Smooth muscle cell (in vitro differentiated cells): ENCODE results near the gene LTBR. TPM values are rescaled to one million over a fixed set of nuclear protein-coding genes. Genes with fewer than 3 reads are reported as not detected.

ENCODE experiments used
- DNase-seq: peaks from one replicate; lab custom pipeline; 2025; ENCODE audit not compliant: unreplicated experiment; lab: John Stamatoyannopoulos, UW
- H2AFZ ChIP-seq: fragments of 200-600 bp; sonication (generic); 2 replicates; pipeline ENCODE4 v1.6.0; 2016; ENCODE audit warnings: antibody characterized with exemption, low read depth, mild to moderate bottlenecking
- H3F3A ChIP-seq: fragments of 200-600 bp; sonication (generic); 2 replicates; pipeline ENCODE4 v1.6.0; 2017; ENCODE audit warnings: antibody characterized with exemption, low read depth
- H3K27ac ChIP-seq: fragments of 200-600 bp; sonication (generic); 2 replicates; pipeline ENCODE4 v1.5.1; 2016; ENCODE audit warnings: low read depth, mild to moderate bottlenecking
- H3K27me3 ChIP-seq: fragments of 200-600 bp; sonication (generic); 2 replicates; pipeline ENCODE4 v1.6.1; 2016; ENCODE audit warnings: low read depth, mild to moderate bottlenecking
- H3K36me3 ChIP-seq: fragments of 200-600 bp; sonication (generic); 2 replicates; pipeline ENCODE4 v1.5.1; 2016; ENCODE audit warnings: low read depth
- H3K4me1 ChIP-seq: fragments of 200-600 bp; sonication (generic); 2 replicates; pipeline ENCODE4 v1.5.1; 2016; ENCODE audit warnings: low read depth
- H3K4me2 ChIP-seq: fragments of 200-600 bp; sonication (generic); 2 replicates; pipeline ENCODE4 v1.6.0; 2016; ENCODE audit warnings: mild to moderate bottlenecking
- H3K4me3 ChIP-seq: fragments of 200-600 bp; sonication (generic); 2 replicates; pipeline ENCODE4 v1.5.1; 2016; ENCODE audit warnings: mild to moderate bottlenecking
- H3K79me2 ChIP-seq: fragments of 200-600 bp; sonication (generic); 2 replicates; pipeline ENCODE4 v1.6.0; 2016; ENCODE audit warnings: low read depth, mild to moderate bottlenecking
- H3K9ac ChIP-seq: fragments of 200-600 bp; sonication (generic); 2 replicates; pipeline ENCODE4 v1.6.0; 2016; ENCODE audit warnings: low read depth
- H3K9me3 ChIP-seq: fragments of 200-600 bp; sonication (generic); replicated peaks from 2 replicates; pipeline ENCODE4 v1.5.1; 2016; ENCODE audit warnings: low read depth
- H4K20me1 ChIP-seq: fragments of 200-600 bp; sonication (generic); 2 replicates; pipeline ENCODE4 v1.6.0; 2016; ENCODE audit warnings: low read depth
- WGBS: methylation state at CpG from one replicate; pipeline ENCODE4 v1.1.7; 2016; ENCODE audit warnings: low lambda C conversion rate; 5-methylcytosine and 5-hydroxymethylcytosine counted together
- polyA plus RNA-seq: library from polyadenylated mRNA; unstranded; fragments of >200 nt; fragmentation: Nextera tagmentation; extraction: Ambion mirVana; gene quantifications from 2 replicates; pipeline ENCODE4 v1.2.1, GENCODE V29; 2016
- small RNA-seq: library from RNA; depleted of rRNA; stranded (forward); fragments of <200 nt; gene quantifications from one replicate; pipeline ENCODE3, GENCODE V24; 2014
- total RNA-seq: library from RNA; depleted of rRNA; stranded (reverse); fragments of >200 nt; gene quantifications from 2 replicates; pipeline ENCODE4 v1.2.3, GENCODE V29; 2014
- TF ChIP-seq, protein P1 (sequence below): fragments of 200-600 bp; sonication (generic); IDR thresholded peaks from 2 replicates; pipeline ENCODE4 v1.5.1; 2017; ENCODE audit warnings: borderline replicate concordance, mild to moderate bottlenecking, antibody characterized with exemption; ENCODE audit not compliant: insufficient read depth, poor library complexity, severe bottlenecking

LTBR gene
- total and polyA plus RNA-seq, 2 experiments from 2014 or later = 35.1 to 72.9 TPM

DNA sequence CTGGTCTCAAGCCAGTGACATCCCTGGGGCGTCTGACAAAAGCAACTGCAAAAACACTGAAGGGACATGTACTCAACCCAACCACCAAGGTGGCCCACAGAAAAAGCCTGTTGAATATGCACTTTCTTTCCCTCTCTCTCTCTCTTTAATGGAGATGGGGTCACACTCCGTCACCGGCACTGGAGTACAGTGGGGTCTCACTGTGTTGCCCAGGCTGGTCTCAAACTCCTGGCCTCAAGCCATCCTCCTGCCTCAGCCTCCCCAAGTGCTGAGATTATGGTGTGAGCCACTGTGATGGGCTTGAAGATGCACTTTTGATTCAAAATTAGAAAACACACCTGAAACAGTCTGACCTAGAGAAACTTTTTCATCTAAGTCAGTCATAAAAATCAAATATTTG, 53.6 kb downstream of the LTBR start:
- Histone ChIP-seq H3K27me3 (no peaks in the 10 kb centered on the region), H3K9ac (no peak overlapping the region), H3K27ac (no peak overlapping the region), H3K79me2 (no peaks in the 10 kb centered on the region), H2AFZ (no peak overlapping the region), H3K36me3 (no peaks in the 10 kb centered on the region), H3F3A (no peaks in the 10 kb centered on the region), H3K4me1 (no peaks in the 10 kb centered on the region), H4K20me1 (no peaks in the 10 kb centered on the region), H3K4me3 (no peak overlapping the region), H3K9me3 (no peaks in the 10 kb centered on the region), H3K4me2 (no peak overlapping the region)
- DNase-seq = no peak
- TF ChIP-seq, protein P1, sequence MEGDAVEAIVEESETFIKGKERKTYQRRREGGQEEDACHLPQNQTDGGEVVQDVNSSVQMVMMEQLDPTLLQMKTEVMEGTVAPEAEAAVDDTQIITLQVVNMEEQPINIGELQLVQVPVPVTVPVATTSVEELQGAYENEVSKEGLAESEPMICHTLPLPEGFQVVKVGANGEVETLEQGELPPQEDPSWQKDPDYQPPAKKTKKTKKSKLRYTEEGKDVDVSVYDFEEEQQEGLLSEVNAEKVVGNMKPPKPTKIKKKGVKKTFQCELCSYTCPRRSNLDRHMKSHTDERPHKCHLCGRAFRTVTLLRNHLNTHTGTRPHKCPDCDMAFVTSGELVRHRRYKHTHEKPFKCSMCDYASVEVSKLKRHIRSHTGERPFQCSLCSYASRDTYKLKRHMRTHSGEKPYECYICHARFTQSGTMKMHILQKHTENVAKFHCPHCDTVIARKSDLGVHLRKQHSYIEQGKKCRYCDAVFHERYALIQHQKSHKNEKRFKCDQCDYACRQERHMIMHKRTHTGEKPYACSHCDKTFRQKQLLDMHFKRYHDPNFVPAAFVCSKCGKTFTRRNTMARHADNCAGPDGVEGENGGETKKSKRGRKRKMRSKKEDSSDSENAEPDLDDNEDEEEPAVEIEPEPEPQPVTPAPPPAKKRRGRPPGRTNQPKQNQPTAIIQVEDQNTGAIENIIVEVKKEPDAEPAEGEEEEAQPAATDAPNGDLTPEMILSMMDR = no peak
- WGBS = 89% methylated on average over 3 of the region's 3 CpGs

DNA sequence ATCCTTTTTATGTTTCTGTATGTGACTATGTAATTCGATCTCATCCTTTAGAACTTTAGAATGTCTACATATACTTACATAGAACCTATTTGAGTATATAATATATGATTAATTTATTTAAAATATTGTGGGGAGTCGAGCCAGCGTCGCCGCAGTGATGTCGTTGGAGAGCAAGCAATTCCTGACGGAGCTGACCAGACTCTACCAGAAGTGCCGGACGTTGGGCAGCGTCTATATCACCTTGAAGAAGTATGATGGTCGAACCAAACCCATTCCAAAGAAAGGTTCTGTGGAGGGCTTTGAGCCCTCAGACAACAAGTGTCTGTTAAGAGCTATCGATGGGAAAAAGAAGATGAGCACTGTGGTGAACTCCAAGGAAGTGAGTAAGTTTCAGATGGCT, 54.4 kb downstream of the LTBR start:
- Histone ChIP-seq H3K9ac (no peak overlapping the region), H3K9me3 (no peaks in the 10 kb centered on the region), H3K79me2 (no peaks in the 10 kb centered on the region), H3K4me3 (no peak overlapping the region), H3K27ac (no peak overlapping the region), H3K4me1 (no peaks in the 10 kb centered on the region), H2AFZ (no peak overlapping the region), H3K36me3 (no peaks in the 10 kb centered on the region), H4K20me1 (no peaks in the 10 kb centered on the region), H3F3A (no peaks in the 10 kb centered on the region), H3K27me3 (no peaks in the 10 kb centered on the region), H3K4me2 (no peak overlapping the region)
- 93% methylated on average over 12 of the region's 12 CpGs for WGBS
- TF ChIP-seq, protein P1 = no peak
- no peak for DNase-seq

- Histone ChIP-seq H3K36me3 (no peaks in the 10 kb centered on the region), H3K9ac (no peak overlapping the region), H2AFZ (no peak overlapping the region), H3K4me1 (no peaks in the 10 kb centered on the region), H3F3A (no peaks in the 10 kb centered on the region), H3K79me2 (no peaks in the 10 kb centered on the region), H3K4me2 (no peak overlapping the region), H3K9me3 (no peaks in the 10 kb centered on the region), H3K27ac (no peak overlapping the region), H3K4me3 (no peak overlapping the region), H4K20me1 (no peaks in the 10 kb centered on the region), H3K27me3 (no peaks in the 10 kb centered on the region)
- TF ChIP-seq, protein P1 = no peak
- no peak for DNase-seq
- 94% methylated on average over 1 of the region's 1 CpG for WGBS
Observed at GRCh38 chr12:6440391-6440790, 56.4 kb downstream of the LTBR start.

Small RNA genes within 50 kb of the gene (small RNA-seq; reads per million reads assigned to genes)
- not detected for gene RN7SL391P

Other genes with a start within 250 kb of the LTBR start
- 153 and 207 TPM in 2 replicates for gene CD9, start 183.8 kb upstream of the LTBR start, total RNA-seq
- 144 and 236 TPM in 2 replicates for gene CD9, start 183.8 kb upstream of the LTBR start, polyA plus RNA-seq
- gene PLEKHG6, start 73.5 kb upstream of the LTBR start, total RNA-seq = 6.5 and 7.8 TPM in 2 replicates
- gene PLEKHG6, start 73.5 kb upstream of the LTBR start, polyA plus RNA-seq = 5.2 and 21.9 TPM in 2 replicates
- gene TNFRSF1A, start 42.1 kb upstream of the LTBR start, total RNA-seq = 110 and 139 TPM in 2 replicates
- 144 and 148 TPM in 2 replicates for gene TNFRSF1A, start 42.1 kb upstream of the LTBR start, polyA plus RNA-seq
- 1.3 and 1.5 TPM in 2 replicates for gene SCNN1A, start 8.6 kb upstream of the LTBR start, total RNA-seq
- gene SCNN1A, start 8.6 kb upstream of the LTBR start, polyA plus RNA-seq = 0.57 and 1.0 TPM in 2 replicates
- gene CD27, start 60.8 kb downstream of the LTBR start, total RNA-seq = not detected in 2 replicates
- gene CD27, start 60.8 kb downstream of the LTBR start, polyA plus RNA-seq = not detected in 2 replicates
- 0.85 TPM in 1 of 2 replicates, not detected in the other for gene TAPBPL, start 67.9 kb downstream of the LTBR start, total RNA-seq
- 1.5 and 3.2 TPM in 2 replicates for gene TAPBPL, start 67.9 kb downstream of the LTBR start, polyA plus RNA-seq
- 3.5 and 10.0 TPM in 2 replicates for gene VAMP1, start 86.5 kb downstream of the LTBR start, total RNA-seq
- gene VAMP1, start 86.5 kb downstream of the LTBR start, polyA plus RNA-seq = 7.5 and 8.6 TPM in 2 replicates
- gene MRPL51, start 109.1 kb downstream of the LTBR start, total RNA-seq = 122 and 126 TPM in 2 replicates
- 364 and 377 TPM in 2 replicates for gene MRPL51, start 109.1 kb downstream of the LTBR start, polyA plus RNA-seq
- 22.7 and 78.9 TPM in 2 replicates for gene NCAPD2, start 109.9 kb downstream of the LTBR start, total RNA-seq
- gene NCAPD2, start 109.9 kb downstream of the LTBR start, polyA plus RNA-seq = 17.6 and 21.5 TPM in 2 replicates
- 5,015 and 5,158 TPM in 2 replicates for gene GAPDH, start 150.4 kb downstream of the LTBR start, total RNA-seq
- gene GAPDH, start 150.4 kb downstream of the LTBR start, polyA plus RNA-seq = 9,934 and 11,119 TPM in 2 replicates
- 4.2 and 5.2 TPM in 2 replicates for gene IFFO1, start 171.9 kb downstream of the LTBR start, total RNA-seq
- 13.3 and 19.1 TPM in 2 replicates for gene IFFO1, start 171.9 kb downstream of the LTBR start, polyA plus RNA-seq
- 29.7 and 41.9 TPM in 2 replicates for gene NOP2, start 184.1 kb downstream of the LTBR start, total RNA-seq
- 23.6 and 30.4 TPM in 2 replicates for gene NOP2, start 184.1 kb downstream of the LTBR start, polyA plus RNA-seq
- gene CHD4, start 223.2 kb downstream of the LTBR start, total RNA-seq = 172 and 176 TPM in 2 replicates
- 87.5 and 122 TPM in 2 replicates for gene CHD4, start 223.2 kb downstream of the LTBR start, polyA plus RNA-seq